Measurements from ENCODE around the gene NUP210L. TPM values are rescaled to one million over a fixed set of nuclear protein-coding genes. Genes with fewer than 3 reads are reported as not detected.
A peak's percentile ranks its signal among the peaks of the same experiment; 100 is the strongest.

Gene NUP210L
- total and polyA plus RNA-seq, 2 of the 13 experiments (the other 11 are each of a cell fraction or from before 2014, with no cell fraction given): not detected

- peak; percentile 78; the same call in 1 of the 2 replicates for TF ChIP-seq ATF7-NPFF (CRISPR knock-in tag; IDR thresholded peaks at IDR 0.05; ENCODE audit: low read depth)
- 0 out of 2 replicates have a peak, but pooled peaks have one; percentile 23 for TF ChIP-seq BRCA1 (CRISPR knock-in tag; IDR thresholded peaks at IDR 0.05)
- no peak for TF ChIP-seq LCORL (IDR thresholded peaks at IDR 0.05)
- 0 out of 2 replicates have a peak, but pooled peaks have one; percentile 36 for TF ChIP-seq LCORL (CRISPR knock-in tag; IDR thresholded peaks at IDR 0.05)
- TF ChIP-seq KAT7 (CRISPR knock-in tag; IDR thresholded peaks at IDR 0.05; ENCODE audit: borderline replicate concordance): no peak
- peak; percentile 60; the same call in 1 of the 2 replicates for TF ChIP-seq ZNF607 (CRISPR knock-in tag; IDR thresholded peaks at IDR 0.05; ENCODE audit: borderline replicate concordance)
- TF ChIP-seq CCDC6 (CRISPR knock-in tag; IDR thresholded peaks at IDR 0.05): peak; percentile 47; the same call in 1 of the 2 replicates
- TF ChIP-seq NRL (CRISPR knock-in tag; IDR thresholded peaks at IDR 0.05; ENCODE audit: borderline replicate concordance): no peak
- peak; percentile 64; the same call in 1 of the 2 replicates for TF ChIP-seq FOXK1 (CRISPR knock-in tag; IDR thresholded peaks at IDR 0.05; ENCODE audit: borderline replicate concordance, low read depth)
- no peak for TF ChIP-seq MTF2 (CRISPR knock-in tag; IDR thresholded peaks at IDR 0.05; ENCODE audit: borderline replicate concordance)
- TF ChIP-seq HOXA9 (CRISPR knock-in tag; IDR thresholded peaks at IDR 0.05; ENCODE audit: borderline replicate concordance): no peak
- peak; percentile 59; the same call in 1 of the 2 replicates for TF ChIP-seq SP4 (CRISPR knock-in tag; IDR thresholded peaks at IDR 0.05)
- no peak for TF ChIP-seq ZNF207 (IDR thresholded peaks at IDR 0.05; ENCODE audit: borderline replicate concordance)
- TF ChIP-seq SNAPC4 (CRISPR knock-in tag; IDR thresholded peaks at IDR 0.05): peak; percentile 68; the same call in 1 of the 2 replicates
- no peak for TF ChIP-seq HNF4G (IDR thresholded peaks at IDR 0.05; ENCODE audit: borderline replicate concordance, low read depth, low read length)
- TF ChIP-seq HNF4G (CRISPR knock-in tag; IDR thresholded peaks at IDR 0.05; ENCODE audit: borderline replicate concordance, low read depth): no peak
- peak; percentile 22; the same call in 1 of the 2 replicates for TF ChIP-seq ZNF639 (CRISPR knock-in tag; conservative IDR thresholded peaks at IDR 0.05)
- TF ChIP-seq IRF9 (CRISPR knock-in tag; IDR thresholded peaks at IDR 0.05; ENCODE audit: borderline replicate concordance): no peak
- peak; percentile 91 for TF ChIP-seq YEATS4 (CRISPR knock-in tag; IDR thresholded peaks at IDR 0.05; ENCODE audit: borderline replicate concordance)
- peak; percentile 83 for TF ChIP-seq ZNF121 (CRISPR knock-in tag; IDR thresholded peaks at IDR 0.05)
These were observed 191.6 kb downstream of the NUP210L start, which contains the start of gene SLC39A1 (continued) for GRCh38 chr1:153963030-153963849.

Data from HepG2 (cell line).